Measurements from ENCODE around the gene TMEM81. TPM values are rescaled to one million over a fixed set of nuclear protein-coding genes. Genes with fewer than 3 reads are reported as not detected.

Gene TMEM81
- total RNA-seq (2021; fragmentation: NEBNext Ultra II Directional; extraction: Animal tissue kit (Norgen Biotek cat#: 25700)) (5.8 and 5.9 TPM in 2 replicates), polyA plus RNA-seq (2011; rRNA removed) (1.3 and 2.1 TPM in 2 replicates), polyA minus RNA-seq (2011; rRNA and poly(A)+ RNA removed) (4.8 and 6.8 TPM in 2 replicates)
- polyA plus RNA-seq (2011; cell fraction: cytosol; rRNA removed): 3.1 TPM
- polyA plus RNA-seq (2011; cell fraction: nucleus; rRNA removed): 1.3 TPM
- 3.9 to 4.9 TPM (median 4.8 TPM) in 4 replicates for polyA plus RNA-seq (2012, experiment 1 of 2)
- polyA plus RNA-seq (2012, experiment 2 of 2): 0.56 TPM
- polyA plus RNA-seq (2013, experiment 1 of 2): 1.7 TPM
- 1.9 TPM for polyA plus RNA-seq (2013, experiment 2 of 2)
- polyA minus RNA-seq (2011; cell fraction: cytosol; rRNA and poly(A)+ RNA removed): 1.2 TPM
- 6.8 TPM for polyA minus RNA-seq (2011; cell fraction: nucleus; rRNA and poly(A)+ RNA removed)
- long read RNA-seq, experiment 1, partial matches to known transcripts: 0 of 2 reads
- long read RNA-seq, experiment 1, other reads (novel, unspliced or antisense): 0 of 2 reads
- long read RNA-seq, experiment 2: 0 reads

- Histone ChIP-seq H2BK20ac (ENCODE audit: low read length) (no peak within 1 kb of the TSS), H2BK15ac (ENCODE audit: low read length) (no peak within 1 kb of the TSS), H3K4ac (replicated peaks; ENCODE audit: insufficient read length, low read depth, low read length) (no peak within 1 kb of the TSS), H3K79me2 (ENCODE audit: control insufficient read depth in 1 of 2, insufficient read depth in 2 of 2, low read length in 2 of 2) (no peaks in the 10 kb centered on the region), H2BK120ac (replicated peaks; ENCODE audit: low read depth, low read length) (no peak within 1 kb of the TSS), H3K79me1 (ENCODE audit: low read depth, low read length) (no peaks in the 10 kb centered on the region; the same call in 1 of the 2 replicates), H2BK12ac (ENCODE audit: low read depth, low read length) (no peak within 1 kb of the TSS), H3K4me3 (ENCODE audit: extremely low read depth in 1 of 4, insufficient read depth in 2 of 4, low read depth in 3 of 4, low read length in 4 of 4) (no peak within 1 kb of the TSS), H3K56ac (replicated peaks; ENCODE audit: insufficient read length, low read depth, low read length) (no peak within 1 kb of the TSS), H2AFZ (ENCODE audit: low read length) (no peak within 1 kb of the TSS), H3K27ac (ENCODE audit: low read depth, low read length) (no peak within 1 kb of the TSS), H3K23me2 (ENCODE audit: low read depth, low read length) (no peaks in the 10 kb centered on the region), H2AK5ac (ENCODE audit: low read depth, low read length) (no peak within 1 kb of the TSS), H3K9me3 (ENCODE audit: insufficient read depth in 2 of 2, low read depth in 1 of 2, low read length in 1 of 2) (no peaks in the 10 kb centered on the region), H2BK5ac (ENCODE audit: low read depth, low read length) (no peak within 1 kb of the TSS), H3K4me1 (replicated peaks in 1 of 4; ENCODE audit: control insufficient read depth in 3 of 4, insufficient read depth in 4 of 4, low read length in 3 of 4) (no peaks in the 10 kb centered on the region), H3K36me3 (ENCODE audit: control insufficient read depth in 2 of 4, insufficient read depth in 4 of 4, low read length in 3 of 4) (peaks cover 3 to 33% (median 11%) of the 10 kb centered on the region in 4 experiments; a peak in 6 of 8 replicates), H3K18ac (ENCODE audit: extremely low read depth, low read length) (no peak within 1 kb of the TSS), H3K9ac (replicated peaks in 1 of 4; ENCODE audit: extremely low read depth in 1 of 4, low read depth in 3 of 4, low read length in 3 of 4) (no peak within 1 kb of the TSS), H4K5ac (ENCODE audit: insufficient read length, low read depth, low read length) (no peak within 1 kb of the TSS), H3K23ac (ENCODE audit: insufficient read length) (no peak within 1 kb of the TSS), H4K8ac (ENCODE audit: extremely low read depth, insufficient read depth, low read length) (no peak within 1 kb of the TSS), H4K20me1 (replicated peaks in 1 of 2; ENCODE audit: control insufficient read depth in 1 of 2, insufficient read depth in 2 of 2, low read length in 2 of 2) (no peaks in the 10 kb centered on the region), H4K91ac (replicated peaks; ENCODE audit: insufficient read length, low read length) (no peak within 1 kb of the TSS), H3K4me2 (ENCODE audit: insufficient read depth in 1 of 2, low read depth in 2 of 2, low read length in 2 of 2) (no peak within 1 kb of the TSS), H3K14ac (ENCODE audit: insufficient read length) (no peak within 1 kb of the TSS), H3K27me3 (replicated peaks in 1 of 4; ENCODE audit: control insufficient read depth in 3 of 4, extremely low read depth in 1 of 4, insufficient read depth in 3 of 4, low read length in 3 of 4) (no peaks in the 10 kb centered on the region)
- ChIA-PET CTCF (ENCODE audit: partially characterized antibody) (interaction anchor here (1.0 to 38.9 kb wide), 6 partner anchors 10 to 171 kb away, joined by 3 to 1336 read pairs (median 8); no protein-coding TSS in a partner anchor), POLR2A (ENCODE audit: partially characterized antibody) (no interaction called here)
- WGBS, 2 experiments (ENCODE audit: extremely low coverage in 1 of 2, insufficient coverage in 1 of 2, insufficient read length in 1 of 2, insufficient replicate concordance in 2 of 2, low coverage in 1 of 2, low lambda C conversion rate in 2 of 2, missing lambda C conversion rate in 1 of 2): 100% methylated on average over 1 of the region's 2 CpGs; no CpG with 5 or more reads in 1 of the 2 experiments
- DNase-seq (ENCODE audit: low read depth in 1 of 2, low spot score in 2 of 2): no peak
- TF ChIP-seq KDM5A (IDR thresholded peaks at IDR 0.05; ENCODE audit: low read length): no peak
- no peak for TF ChIP-seq POU5F1 (IDR thresholded peaks at IDR 0.05; ENCODE audit: low read depth, low read length)
- TF ChIP-seq TAF7 (optimal IDR thresholded peaks at IDR 0.05; ENCODE audit: borderline replicate concordance, low read depth, low read length): no peak
- TF ChIP-seq CEBPB (IDR thresholded peaks at IDR 0.05; ENCODE audit: low read depth, low read length): no peak
- no peak for TF ChIP-seq KDM1A (IDR thresholded peaks at IDR 0.05; ENCODE audit: borderline replicate concordance, low read length)
- TF ChIP-seq SUZ12 (IDR thresholded peaks at IDR 0.05; ENCODE audit: low read length): no peak
- no peak for TF ChIP-seq CHD1 (IDR thresholded peaks at IDR 0.05; ENCODE audit: low read depth, low read length)
- no peak for TF ChIP-seq BRCA1 (IDR thresholded peaks at IDR 0.05; ENCODE audit: low read depth, low read length)
- no peak for TF ChIP-seq RFX5 (IDR thresholded peaks at IDR 0.05; ENCODE audit: borderline replicate concordance, low read depth, low read length)
- no peak for TF ChIP-seq TBP (IDR thresholded peaks at IDR 0.05; ENCODE audit: low read depth, low read length)
- TF ChIP-seq FOSL1 (IDR thresholded peaks at IDR 0.05; ENCODE audit: insufficient read depth, low read depth, low read length): no peak
- no peak for FAIRE-seq
Measured at GRCh38 chr1:205084360-205084759, at the start of gene TMEM81. Gene TMEM81, minus strand, starts transcription at chr1:205084460. Its CDS starts 140 bp downstream, at chr1:205084320.
